ENCODE measurements around the gene LIPM. TPM values are rescaled to one million over a fixed set of nuclear protein-coding genes. Genes with fewer than 3 reads are reported as not detected.

LIPM gene
- total RNA-seq, 1 experiment from 2014 or later = not detected

DNA sequence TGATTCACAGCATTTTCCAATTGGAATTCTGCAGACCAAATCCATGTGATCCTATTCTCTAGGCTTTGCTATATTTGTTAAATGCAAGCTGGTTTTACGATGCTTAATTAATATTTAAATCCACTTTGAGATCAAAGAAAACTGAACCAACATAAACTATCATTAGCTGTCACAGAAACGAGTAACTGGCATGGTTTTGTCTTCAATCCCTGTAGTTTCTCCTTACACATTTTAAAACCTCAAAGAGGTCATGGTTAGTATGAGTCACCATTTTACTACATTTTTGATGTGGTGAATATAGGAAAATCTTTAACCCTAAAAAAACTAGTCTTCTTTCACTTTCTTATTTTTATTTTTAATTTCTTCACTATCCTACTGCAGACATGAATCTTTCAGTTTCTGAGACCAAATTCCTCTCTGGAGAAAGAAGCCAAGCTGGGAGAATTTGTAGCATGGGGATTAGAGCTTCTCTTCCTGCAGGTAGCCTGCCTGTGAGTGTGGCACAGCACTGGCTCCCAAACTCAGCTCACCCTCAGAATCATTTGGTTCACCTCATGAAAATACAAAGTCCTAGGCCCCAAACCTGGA is 8.7 kb upstream of the LIPM start:
- DNase-seq (ENCODE audit: low read depth, low spot score) = no peak
- in situ Hi-C loops (cut with HindIII; ENCODE audit: low pct_unique_long_range_greater_than_20kb, low sequenced_read_pairs) = no loop called here

DNA sequence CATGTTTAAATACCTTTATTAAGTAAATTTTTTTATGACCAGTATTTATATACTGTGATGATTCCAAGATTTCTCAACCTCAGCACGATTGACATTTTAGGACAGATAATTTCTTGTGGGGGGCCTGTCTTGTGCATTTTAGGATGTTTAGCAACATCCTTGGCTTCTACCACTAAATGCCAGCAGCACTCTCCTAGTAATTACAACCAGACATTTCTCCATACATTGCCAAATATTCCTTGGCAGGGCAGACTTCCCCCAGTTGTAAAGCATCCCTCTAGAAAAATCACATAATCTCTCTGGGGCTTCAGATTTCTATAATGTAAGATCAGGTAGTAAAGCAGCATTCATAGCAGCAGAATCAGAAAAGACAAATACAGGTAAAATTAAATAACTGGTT is 7.8 kb upstream of the LIPM start:
- DNase-seq (ENCODE audit: low read depth, low spot score) = no peak
- in situ Hi-C loops (cut with HindIII; ENCODE audit: low pct_unique_long_range_greater_than_20kb, low sequenced_read_pairs) = no loop called here

DNA sequence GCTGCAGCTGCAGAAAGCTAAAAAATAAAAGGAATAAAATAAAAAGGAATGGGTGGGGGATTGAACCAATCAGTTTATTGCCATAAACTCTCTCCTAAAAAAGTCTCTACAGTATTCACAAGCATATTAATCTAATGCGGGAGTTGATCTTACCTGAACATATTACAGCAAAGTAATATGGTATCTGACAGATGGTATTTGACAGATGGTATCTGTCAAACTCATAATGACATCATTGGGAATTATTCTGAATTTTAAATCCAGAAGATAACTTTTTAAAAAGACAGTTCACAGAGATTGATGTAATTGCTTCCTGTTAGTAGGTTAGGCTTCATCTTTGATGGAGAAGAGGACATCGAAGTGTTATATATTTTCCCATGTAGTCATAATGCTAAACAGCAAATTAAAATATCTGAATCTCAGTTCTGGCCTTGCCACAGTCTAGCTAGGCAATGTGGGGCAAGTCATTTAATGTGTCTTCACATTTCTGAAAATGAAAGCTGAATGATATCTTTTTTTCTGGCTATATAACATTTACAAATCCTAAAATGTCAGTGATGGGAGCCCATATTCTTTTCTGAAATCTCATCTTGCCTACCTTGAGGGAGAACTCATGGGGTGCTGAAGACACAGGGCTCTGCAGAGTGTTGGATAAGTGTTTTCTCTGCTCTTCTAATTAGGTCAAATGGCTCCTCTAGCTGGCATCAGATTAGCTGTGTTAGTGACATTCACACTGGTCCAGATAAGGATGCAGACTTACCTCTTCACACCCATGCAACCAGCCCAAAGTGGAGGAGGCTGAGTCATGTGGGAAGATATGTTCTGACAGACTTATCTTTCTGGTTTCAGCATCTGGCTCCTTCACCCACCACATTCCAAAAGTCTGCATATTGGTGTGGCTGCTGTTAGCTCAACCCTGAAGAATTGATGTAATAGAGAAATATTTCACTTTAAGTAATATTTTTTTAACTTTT is 2.1 kb upstream of the LIPM start:
- in situ Hi-C loops (cut with HindIII; ENCODE audit: low pct_unique_long_range_greater_than_20kb, low sequenced_read_pairs) = no loop called here
- no peak for DNase-seq (ENCODE audit: low read depth, low spot score)

DNA sequence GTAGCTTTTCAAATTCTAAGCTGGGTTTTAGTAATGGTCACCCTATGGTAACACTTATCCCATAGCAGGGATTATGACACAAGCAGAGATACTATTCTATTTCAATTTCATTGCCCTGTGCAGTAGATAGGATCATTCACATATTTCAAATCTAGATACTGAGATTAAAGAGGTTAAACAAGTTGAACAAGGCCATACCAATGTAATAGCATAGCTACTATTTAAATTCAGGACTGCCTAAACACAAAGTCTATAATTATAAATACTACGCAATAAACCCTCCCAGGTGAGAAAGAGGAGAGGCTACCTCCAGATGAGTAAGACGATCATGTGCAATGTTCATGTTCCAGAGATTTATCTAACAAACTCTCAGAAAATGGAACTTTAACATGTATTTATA is 1.1 kb downstream of the LIPM start:
- in situ Hi-C loops (cut with HindIII; ENCODE audit: low pct_unique_long_range_greater_than_20kb, low sequenced_read_pairs) = no loop called here
- DNase-seq (ENCODE audit: low read depth, low spot score) = no peak

DNA sequence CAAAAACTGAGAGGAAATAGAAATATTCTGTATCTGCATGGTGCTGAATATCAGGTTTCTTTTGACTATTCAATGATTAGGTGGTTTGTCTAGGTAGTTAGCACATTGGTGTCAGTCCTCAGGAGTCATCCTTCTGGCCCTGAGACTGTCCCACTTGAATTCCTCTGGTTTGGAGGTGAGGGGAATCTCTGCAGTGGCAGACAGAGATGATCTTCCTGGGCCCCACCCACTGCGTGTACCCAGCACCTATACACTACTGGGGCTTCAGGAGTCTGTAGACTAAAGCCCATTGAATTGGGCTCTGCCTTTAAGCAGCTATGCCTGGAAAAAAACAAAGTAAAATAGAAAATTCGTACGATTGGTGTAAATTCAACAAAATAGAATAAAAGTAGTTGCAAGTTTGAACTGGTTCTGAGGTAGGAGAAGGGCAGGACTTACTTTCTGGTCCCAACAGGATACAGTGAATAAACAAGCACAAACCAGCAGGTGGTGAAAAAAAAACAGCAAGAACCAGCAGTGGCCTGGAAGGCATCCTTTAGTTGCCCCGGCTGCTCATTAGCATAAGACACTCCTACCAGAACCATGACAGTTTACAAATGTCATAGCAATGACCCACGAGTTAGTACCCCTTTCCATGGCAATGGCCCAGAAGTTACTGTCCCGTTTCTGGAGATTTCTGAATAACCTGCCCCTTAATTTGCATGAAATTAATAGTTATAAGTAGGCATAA is 1.7 kb downstream of the LIPM start:
- in situ Hi-C loops (cut with HindIII; ENCODE audit: low pct_unique_long_range_greater_than_20kb, low sequenced_read_pairs) = no loop called here
- DNase-seq (ENCODE audit: low read depth, low spot score) = no peak

DNA sequence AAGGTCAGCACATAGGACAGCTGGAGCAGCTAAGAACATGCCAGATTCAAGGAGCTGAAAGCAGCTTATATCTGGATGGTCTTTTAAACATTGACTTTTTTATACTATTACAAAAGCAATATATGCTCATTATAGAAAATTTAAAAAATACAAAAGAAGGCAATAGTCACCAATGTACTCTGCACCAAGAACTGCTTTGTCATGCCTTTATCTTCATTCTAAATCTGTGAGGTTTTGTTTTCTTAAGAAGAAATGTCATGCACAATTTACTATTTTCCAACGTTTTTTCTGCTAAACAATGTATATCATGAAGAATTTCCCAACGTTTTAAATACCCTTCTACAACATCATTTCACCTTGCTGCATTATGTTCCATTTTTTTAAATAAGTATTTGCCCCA is 2.8 kb downstream of the LIPM start:
- in situ Hi-C loops (cut with HindIII; ENCODE audit: low pct_unique_long_range_greater_than_20kb, low sequenced_read_pairs) = no loop called here

DNA sequence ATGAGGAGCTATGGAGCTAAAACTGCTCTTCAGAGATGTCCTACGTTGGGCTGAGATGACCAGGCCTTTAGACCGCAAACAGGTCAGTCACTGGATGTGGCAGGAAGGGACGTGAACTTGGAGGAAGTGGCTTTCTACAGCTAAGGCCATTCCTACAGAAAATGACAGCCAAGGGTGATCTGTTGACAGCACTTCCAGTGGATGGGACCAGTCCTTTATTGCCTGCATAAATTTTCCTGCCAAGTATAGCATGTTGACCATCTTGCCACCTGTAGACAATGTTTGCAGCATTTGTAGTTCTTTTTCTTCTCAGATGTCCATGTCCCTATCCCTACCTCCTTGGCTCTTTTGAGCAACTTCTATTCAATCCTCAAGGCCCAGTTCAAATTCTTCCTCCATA is 3.4 kb downstream of the LIPM start:
- in situ Hi-C loops (cut with HindIII; ENCODE audit: low pct_unique_long_range_greater_than_20kb, low sequenced_read_pairs) = no loop called here
- DNase-seq (ENCODE audit: low read depth, low spot score) = no peak

More for the DNA sequence above, 2.8 kb downstream of the LIPM start:
- DNase-seq (ENCODE audit: low read depth, low spot score) = no peak

DNA sequence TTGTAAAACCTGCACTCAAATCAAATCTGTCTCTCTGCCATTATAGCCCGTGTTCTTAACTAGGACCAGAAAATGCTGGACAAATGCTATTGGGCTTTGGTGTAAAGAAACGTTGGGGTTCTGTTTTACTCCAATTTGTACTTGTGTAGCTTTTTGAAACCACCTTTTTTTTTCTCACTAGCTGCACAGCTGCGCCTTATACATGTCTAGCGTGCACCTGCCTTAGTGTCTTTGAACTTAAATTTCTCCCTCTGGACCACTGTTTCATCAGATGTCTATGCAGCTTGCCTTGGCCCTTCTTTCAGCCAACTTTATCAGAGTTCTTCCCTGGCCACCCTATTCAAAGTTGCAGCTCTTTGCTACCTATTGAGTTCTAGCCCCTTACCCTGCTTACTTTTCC is 7.1 kb downstream of the LIPM start:
- in situ Hi-C loops (cut with HindIII; ENCODE audit: low pct_unique_long_range_greater_than_20kb, low sequenced_read_pairs) = no loop called here
- no peak for DNase-seq (ENCODE audit: low read depth, low spot score)

DNA sequence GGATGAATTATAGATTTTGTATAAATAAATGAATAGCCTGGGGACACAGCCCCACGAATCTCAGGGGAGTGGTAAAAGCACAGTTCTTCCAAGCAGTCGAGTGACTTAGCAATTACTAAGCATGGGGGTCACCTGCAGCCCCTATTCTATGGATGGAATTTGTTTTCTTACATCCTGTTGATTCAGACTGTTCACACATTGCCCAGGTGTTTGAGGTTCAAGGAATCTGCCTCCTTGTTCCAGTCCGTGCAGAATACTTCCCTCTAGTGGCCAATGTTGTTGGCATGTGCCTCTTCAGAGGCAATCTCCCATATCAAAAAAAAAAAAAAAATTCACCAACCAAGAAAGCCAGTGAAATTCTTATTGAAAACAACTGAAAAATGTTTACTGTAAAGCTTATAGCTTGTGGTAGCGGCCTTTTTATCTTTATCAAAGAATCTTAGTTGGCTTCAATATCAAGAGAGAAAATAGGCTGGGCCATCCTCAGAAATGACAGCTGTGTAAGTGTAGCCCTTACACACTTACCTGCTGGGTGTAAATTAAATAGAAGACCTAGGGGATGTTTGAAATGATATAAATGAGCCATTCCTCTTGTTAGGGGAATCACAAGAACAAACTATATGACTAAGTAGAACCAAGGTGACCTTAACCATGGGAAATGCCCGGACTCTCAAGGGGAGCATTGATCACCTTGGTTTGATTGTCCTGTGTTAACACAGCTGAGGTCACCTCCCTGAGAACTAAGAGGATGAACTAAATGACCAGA is 7.8 kb downstream of the LIPM start:
- in situ Hi-C loops (cut with HindIII; ENCODE audit: low pct_unique_long_range_greater_than_20kb, low sequenced_read_pairs) = no loop called here
- DNase-seq (ENCODE audit: low read depth, low spot score) = peak; percentile 62

DNA sequence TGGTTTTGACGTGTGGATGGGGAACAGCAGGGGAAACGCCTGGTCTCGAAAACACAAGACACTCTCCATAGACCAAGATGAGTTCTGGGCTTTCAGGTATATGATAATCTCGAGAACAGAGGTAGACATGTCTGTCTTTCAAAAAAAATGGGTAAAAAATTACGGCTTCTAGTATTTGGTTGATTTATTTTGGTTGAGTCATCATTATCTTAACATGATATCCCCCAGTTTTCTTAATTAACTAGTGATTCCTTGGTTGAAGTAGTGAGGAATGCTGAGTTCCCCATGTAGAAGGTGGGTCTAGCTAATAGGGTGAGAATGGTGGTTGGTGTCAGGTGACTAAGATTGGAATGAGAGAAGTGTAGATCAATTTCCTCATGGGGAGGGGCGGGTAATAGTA is 10.7 kb downstream of the LIPM start:
- no peak for DNase-seq (ENCODE audit: low read depth, low spot score)
- in situ Hi-C loops (cut with HindIII; ENCODE audit: low pct_unique_long_range_greater_than_20kb, low sequenced_read_pairs) = no loop called here

DNA sequence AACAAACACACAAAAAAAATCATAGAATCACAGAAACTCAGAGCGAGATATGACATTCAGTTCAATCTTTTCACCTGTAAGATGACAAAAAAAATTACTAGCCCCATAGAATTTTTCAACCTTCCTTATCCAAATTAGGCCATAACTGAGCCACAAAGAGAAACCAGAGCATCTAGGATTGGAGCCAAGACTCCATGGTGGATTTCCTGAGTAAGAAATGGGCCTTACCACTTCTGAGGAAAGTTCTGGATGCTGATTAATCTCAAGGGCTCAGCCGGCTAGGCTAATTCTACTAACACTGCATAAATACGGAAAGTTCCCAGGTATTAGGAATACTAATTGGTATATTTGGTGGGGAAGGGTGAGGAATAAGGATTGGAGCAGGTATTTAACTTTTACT is 16.8 kb downstream of the LIPM start:
- in situ Hi-C loops (cut with HindIII; ENCODE audit: low pct_unique_long_range_greater_than_20kb, low sequenced_read_pairs) = no loop called here
- no peak for DNase-seq (ENCODE audit: low read depth, low spot score)

DNA sequence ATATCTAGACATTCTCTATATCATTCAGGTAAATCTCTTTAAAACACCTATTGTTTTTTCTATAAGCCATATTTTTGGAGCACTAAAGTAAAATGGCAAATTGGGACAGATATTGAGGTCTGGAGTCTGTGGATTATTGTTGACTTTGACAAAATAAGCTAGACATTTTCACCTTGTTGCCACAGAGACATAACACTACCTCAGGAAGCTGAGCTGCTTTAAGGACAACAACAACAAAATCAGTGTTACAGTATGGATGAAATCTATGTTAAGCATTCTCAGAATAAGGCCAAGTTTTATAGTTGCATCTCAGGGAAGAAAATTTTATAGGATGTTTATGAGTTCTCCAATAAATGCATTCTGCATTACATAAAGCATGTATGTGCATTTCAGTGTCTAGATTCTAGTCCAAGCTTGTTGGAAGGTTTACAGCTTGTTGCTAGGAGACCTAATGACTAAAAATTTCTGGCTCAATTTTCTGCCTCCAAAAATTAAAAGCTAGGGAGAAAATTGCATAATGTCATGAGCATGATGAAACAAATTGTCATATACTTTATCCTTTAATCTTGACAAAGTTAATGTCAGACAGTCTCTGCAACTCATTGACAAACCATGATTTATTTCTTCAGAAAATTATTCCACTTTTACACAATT is 18.3 kb downstream of the LIPM start:
- no peak for DNase-seq (ENCODE audit: low read depth, low spot score)
- in situ Hi-C loops (cut with HindIII; ENCODE audit: low pct_unique_long_range_greater_than_20kb, low sequenced_read_pairs) = no loop called here

DNA sequence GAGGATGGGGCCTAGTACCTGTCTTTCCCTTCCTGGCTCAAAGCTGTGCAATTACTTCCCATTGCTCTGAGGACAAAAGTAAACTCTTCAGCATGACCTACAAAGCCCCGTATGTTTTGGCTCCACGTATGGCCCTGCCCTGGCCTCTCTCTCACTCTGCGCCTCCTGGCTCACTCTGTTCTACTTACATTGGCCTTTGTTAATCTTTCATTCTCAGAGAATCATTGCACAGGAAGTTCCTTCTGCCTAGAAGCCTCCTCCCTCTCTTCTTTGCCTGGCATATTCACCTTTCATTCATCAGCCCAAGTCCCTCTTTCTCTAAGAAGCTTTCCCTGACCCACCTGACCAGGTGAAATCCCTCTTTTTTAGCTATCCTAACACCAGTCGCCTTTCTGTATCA is 23.9 kb downstream of the LIPM start:
- no peak for DNase-seq (ENCODE audit: low read depth, low spot score)
- in situ Hi-C loops (cut with HindIII; ENCODE audit: low pct_unique_long_range_greater_than_20kb, low sequenced_read_pairs) = no loop called here

DNA sequence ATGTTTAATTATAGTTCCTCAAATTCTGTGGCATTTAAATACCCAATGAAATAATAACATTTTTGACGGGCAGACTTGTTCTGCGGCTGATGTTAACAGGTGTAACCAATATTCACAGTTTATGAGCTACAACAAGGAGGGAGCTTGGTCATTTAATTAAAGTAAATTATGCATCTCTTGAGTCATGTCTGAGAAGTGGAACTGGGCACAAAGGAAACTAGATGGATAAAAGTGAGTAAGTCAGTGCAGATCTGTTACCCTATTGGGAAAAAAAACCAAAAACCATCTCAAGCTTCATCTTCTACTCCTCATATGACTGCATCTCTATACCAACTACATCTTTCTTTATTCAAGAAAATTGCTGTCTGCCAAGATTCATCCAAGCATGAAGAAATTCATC is 25.1 kb downstream of the LIPM start:
- no peak for DNase-seq (ENCODE audit: low read depth, low spot score)
- in situ Hi-C loops (cut with HindIII; ENCODE audit: low pct_unique_long_range_greater_than_20kb, low sequenced_read_pairs) = no loop called here

DNA sequence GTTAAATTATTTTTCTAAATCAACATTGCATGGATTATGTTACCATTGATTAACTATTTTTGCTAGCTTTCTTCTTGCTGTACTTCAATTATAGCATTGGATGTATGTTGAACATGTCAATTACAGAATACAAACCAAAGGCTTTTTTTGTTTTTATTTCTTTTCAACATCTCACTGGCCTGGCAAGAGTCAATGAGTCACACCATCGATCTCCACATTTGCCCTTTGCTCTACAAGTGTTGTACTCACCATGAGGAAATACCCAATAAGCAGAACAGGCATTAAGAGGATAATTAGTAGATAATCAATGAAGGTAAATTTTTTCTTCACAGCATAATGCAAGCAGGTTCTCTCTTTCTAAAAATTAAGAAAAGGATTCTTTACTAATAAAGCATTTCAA is 25.8 kb downstream of the LIPM start:
- in situ Hi-C loops (cut with HindIII; ENCODE audit: low pct_unique_long_range_greater_than_20kb, low sequenced_read_pairs) = no loop called here
- DNase-seq (ENCODE audit: low read depth, low spot score) = no peak

DNA sequence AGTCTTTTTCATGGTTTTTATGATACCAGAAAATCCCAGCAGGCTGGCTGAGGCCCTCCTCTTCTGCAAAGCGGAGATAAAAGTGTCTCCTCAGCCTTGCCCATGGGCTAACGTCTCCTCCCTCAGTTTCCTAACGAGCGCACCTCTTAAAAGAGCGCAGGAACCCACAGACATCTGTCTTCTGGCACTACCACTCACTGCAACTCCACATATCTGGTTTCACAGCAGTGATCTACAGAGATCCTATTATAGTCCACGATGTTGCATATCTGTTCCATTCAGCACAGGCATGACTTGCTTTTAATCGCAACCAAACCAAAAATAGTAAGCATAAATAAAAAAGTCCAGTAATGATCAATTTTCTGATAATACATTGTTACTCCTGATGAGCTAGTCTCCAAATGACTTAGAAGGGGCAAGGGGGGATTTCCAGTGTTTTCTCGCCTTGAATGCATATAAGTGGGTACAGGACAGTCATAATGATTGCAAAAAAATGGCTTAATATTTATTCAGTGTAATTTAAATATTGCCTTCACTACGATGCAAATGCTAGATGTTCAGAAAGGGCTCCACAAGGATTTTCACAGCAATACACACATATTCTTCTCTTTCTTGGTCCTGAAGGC is 28.2 kb downstream of the LIPM start:
- in situ Hi-C loops (cut with HindIII; ENCODE audit: low pct_unique_long_range_greater_than_20kb, low sequenced_read_pairs) = no loop called here

DNA sequence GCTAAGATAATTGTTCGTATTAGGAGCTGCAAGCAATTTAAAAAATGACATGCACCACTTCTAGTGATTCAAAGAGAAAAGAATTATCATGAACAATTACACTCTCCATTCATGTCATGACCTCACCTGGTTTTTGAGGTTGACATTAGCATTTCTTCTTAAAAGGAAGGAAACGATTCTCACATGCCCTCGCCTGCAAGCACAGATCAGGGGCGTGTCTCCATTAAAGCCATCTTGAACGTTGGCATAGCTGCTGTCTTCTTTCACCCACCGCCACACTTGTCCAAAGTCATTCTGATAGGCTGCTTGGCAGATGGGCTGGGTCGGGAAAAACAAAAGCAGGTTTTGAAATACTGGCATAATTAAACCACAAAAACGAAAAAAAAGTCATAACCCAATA is 29.2 kb downstream of the LIPM start:
- in situ Hi-C loops (cut with HindIII; ENCODE audit: low pct_unique_long_range_greater_than_20kb, low sequenced_read_pairs) = no loop called here
- no peak for DNase-seq (ENCODE audit: low read depth, low spot score)

More for the DNA sequence above, 28.2 kb downstream of the LIPM start:
- DNase-seq (ENCODE audit: low read depth, low spot score) = no peak

Measured in SK-MEL-5 (cell line).